BLaER1 (cell line): ENCODE data around the gene EEF1E1.
"Not testable (repeated sequence)": the region's sequence is repeated elsewhere in the genome, so short reads cannot be mapped to it uniquely, and the experiment has no call there.

Experiments used
- H3K27ac ChIP-seq: shearing (Covaris generic); formaldehyde crosslinking; 2 replicates; pipeline ENCODE4 v1.8.1; 2022
- H3K27me3 ChIP-seq: shearing (Covaris generic); formaldehyde crosslinking; 2 replicates; pipeline ENCODE4 v1.8.1; 2022
- H3K36me3 ChIP-seq: shearing (Covaris generic); formaldehyde crosslinking; 2 replicates; pipeline ENCODE4 v1.8.1; 2022
- H3K4me1 ChIP-seq: shearing (Covaris generic); formaldehyde crosslinking; 2 replicates; pipeline ENCODE4 v1.8.1; 2022
- H3K4me2 ChIP-seq: shearing (Covaris generic); formaldehyde crosslinking; 2 replicates; pipeline ENCODE4 v1.8.1; 2022
- H3K4me3 ChIP-seq: shearing (Covaris generic); formaldehyde crosslinking; 2 replicates; pipeline ENCODE4 v1.8.1; 2022
- H3K9ac ChIP-seq: shearing (Covaris generic); formaldehyde crosslinking; 2 replicates; pipeline ENCODE4 v1.8.1; 2022
- H3K9me3 ChIP-seq: shearing (Covaris generic); formaldehyde crosslinking; 2 replicates; pipeline ENCODE4 v1.8.1; 2022
- H4K20me1 ChIP-seq: shearing (Covaris generic); formaldehyde crosslinking; 2 replicates; pipeline ENCODE4 v1.8.1; 2022
- Cebpa-rat ChIP-seq: shearing (Covaris generic); IDR thresholded peaks from 2 replicates; pipeline ENCODE4 v1.8.1; 2022

The EEF1E1 gene

GRCh38 chr6:8047541-8048292 lies 54.6 kb downstream of the EEF1E1 start:
- H3K27ac ChIP-seq = no peak overlapping the region
- peaks cover 39% of the 10 kb centered on the region for H3K9me3 ChIP-seq
- no peak overlapping the region for H3K4me3 ChIP-seq
- H3K36me3 ChIP-seq = peaks cover 71% of the 10 kb centered on the region
- H3K9ac ChIP-seq = no peak overlapping the region
- no peak for TF ChIP-seq Cebpa-rat
- no peak overlapping the region for H3K4me2 ChIP-seq
- H3K4me1 ChIP-seq = no peaks in the 10 kb centered on the region
- H4K20me1 ChIP-seq = no peaks in the 10 kb centered on the region
- no peaks in the 10 kb centered on the region for H3K27me3 ChIP-seq

GRCh38 chr6:8045769-8046168 lies 56.6 kb downstream of the EEF1E1 start:
- H3K27ac ChIP-seq, H4K20me1 ChIP-seq, H3K4me1 ChIP-seq, H3K27me3 ChIP-seq, H3K4me3 ChIP-seq, H3K9ac ChIP-seq, H3K4me2 ChIP-seq: not testable (repeated sequence)
- Histone ChIP-seq H3K36me3 (peaks cover 63% of the 10 kb centered on the region), H3K9me3 (peaks cover 39% of the 10 kb centered on the region)

- no peaks in the 10 kb centered on the region for H4K20me1 ChIP-seq
- H3K4me2 ChIP-seq = no peak overlapping the region
- no peaks in the 10 kb centered on the region for H3K27me3 ChIP-seq
- H3K27ac ChIP-seq = no peak overlapping the region
- H3K4me1 ChIP-seq = no peaks in the 10 kb centered on the region
- no peak for TF ChIP-seq Cebpa-rat
- no peak overlapping the region for H3K9ac ChIP-seq
- peaks cover 45% of the 10 kb centered on the region for H3K9me3 ChIP-seq
- peaks cover 73% of the 10 kb centered on the region for H3K36me3 ChIP-seq
- no peak overlapping the region for H3K4me3 ChIP-seq
These were observed 59.1 kb downstream of the EEF1E1 start for GRCh38 chr6:8043221-8043620.

GRCh38 chr6:8041913-8042583 lies 60.3 kb downstream of the EEF1E1 start:
- H3K9me3 ChIP-seq = peaks cover 48% of the 10 kb centered on the region
- H3K4me2 ChIP-seq = no peak overlapping the region
- no peak for TF ChIP-seq Cebpa-rat
- no peaks in the 10 kb centered on the region; the same call in 1 of the 2 replicates for H4K20me1 ChIP-seq
- H3K4me3 ChIP-seq = no peak overlapping the region
- H3K27me3 ChIP-seq = no peaks in the 10 kb centered on the region
- no peak overlapping the region for H3K27ac ChIP-seq
- H3K4me1 ChIP-seq = no peaks in the 10 kb centered on the region
- no peak overlapping the region for H3K9ac ChIP-seq
- peaks cover 78% of the 10 kb centered on the region for H3K36me3 ChIP-seq

- peaks cover 67% of the 10 kb centered on the region for H3K9me3 ChIP-seq
- H3K4me2 ChIP-seq, H3K9ac ChIP-seq, H3K4me3 ChIP-seq, H3K27ac ChIP-seq, H3K4me1 ChIP-seq, H3K27me3 ChIP-seq: not testable (repeated sequence)
- H3K36me3 ChIP-seq = peaks cover 49% of the 10 kb centered on the region
- H4K20me1 ChIP-seq = peaks cover 10% of the 10 kb centered on the region; the same call in 1 of the 2 replicates
These were observed 68.2 kb downstream of the EEF1E1 start for GRCh38 chr6:8034107-8034506.

- H4K20me1 ChIP-seq = peaks cover 25% of the 10 kb centered on the region; the same call in 1 of the 2 replicates
- H3K4me1 ChIP-seq = peaks cover 9% of the 10 kb centered on the region
- peaks cover 50% of the 10 kb centered on the region; the same call in 1 of the 2 replicates for H3K36me3 ChIP-seq
- no peak overlapping the region for H3K9ac ChIP-seq
- H3K4me2 ChIP-seq = no peak overlapping the region
- no peaks in the 10 kb centered on the region for H3K27me3 ChIP-seq
- TF ChIP-seq Cebpa-rat = no peak
- H3K4me3 ChIP-seq = no peak overlapping the region
- H3K27ac ChIP-seq = no peak overlapping the region
- peaks cover 49% of the 10 kb centered on the region for H3K9me3 ChIP-seq
These were observed 71.4 kb downstream of the EEF1E1 start for GRCh38 chr6:8030920-8031319.
